K562 (cell line): ENCODE results near the gene FILIP1L. TPM values are rescaled to one million over a fixed set of nuclear protein-coding genes. Genes with fewer than 3 reads are reported as not detected.

ENCODE experiments used
- ATAC-seq: fragments of 200-7000 bp; cut with Tn5 transposase; 3 replicates; pipeline ENCODE4 v1.9.1; 2020; ENCODE audit warnings: moderate library complexity
- BruUV-seq: library from RNA; stranded (reverse); fragments of 400-500 nt; replicated peaks from 2 replicates; lab custom pipeline; 2021; lab: Mats Ljungman, UMichigan
- CTCF ChIA-PET: fragments of 300-600 bp; formaldehyde crosslinking; extraction: SDS; loops from one replicate; lab custom pipeline; 2021; ENCODE audit warnings: low intra/inter-chr PET ratio; lab: Yijun Ruan, JAX
- POLR2A ChIA-PET: fragments of 300-600, 350-650 bp; sonication (Branson Sonifier 250); formaldehyde crosslinking; extraction: SDS; loops from one replicate; lab custom pipeline; 2021; ENCODE audit warnings: antibody characterized with exemption, inconsistent platforms; lab: Yijun Ruan, JAX
- DNase-seq, 4 experiments: peaks; one replicate each; pipeline versions ENCODE4 v3.0.0 to v3.0.0-alpha.2; 2011 to 2018; ENCODE audit warnings: low spot score in 3 of 4, mixed read lengths in 3 of 4; ENCODE audit errors: extremely low read depth in 1 of 4
- FAIRE-seq: peaks from 2 replicates; lab custom pipeline; 2011; peaks lifted over from hg19 to GRCh38; lab: Jason Lieb, UNC
- H2AFZ ChIP-seq: 2 replicates; pipeline ENCODE4 v1.6.0; 2011; ENCODE audit warnings: low read depth, low read length, control low read depth, inconsistent platforms
- H3K27ac ChIP-seq: fragments of 200-600 bp; 3 replicates; pipeline ENCODE4 v1.8.0; 2011; ENCODE audit warnings: low read depth, mild to moderate bottlenecking, control low read depth, inconsistent platforms, low read length, moderate library complexity, mixed read lengths; ENCODE audit errors: extremely low read depth
- H3K27me3 ChIP-seq, 2 experiments: fragments of 300-600 bp in 1 of 2; 2 replicates in 1 of 2; 3 replicates in 1 of 2; pipeline versions ENCODE4 v1.6.0 to v1.8.0; 2011; ENCODE audit warnings: inconsistent platforms in 2 of 2, low read length in 2 of 2, mild to moderate bottlenecking in 1 of 2, mixed read lengths in 1 of 2, moderate library complexity in 1 of 2; ENCODE audit not compliant: control insufficient read depth in 2 of 2, insufficient read depth in 2 of 2
- H3K36me3 ChIP-seq: fragments of 300-600 bp; 3 replicates; pipeline ENCODE4 v1.8.0; 2011; ENCODE audit warnings: mild to moderate bottlenecking, low read length, inconsistent platforms; ENCODE audit not compliant: control insufficient read depth, insufficient read depth
- H3K4me1 ChIP-seq, 2 experiments: fragments of 200-600 bp in 1 of 2; replicated peaks in 1 of 2; 2 replicates in 1 of 2; 3 replicates in 1 of 2; pipeline versions ENCODE4 v1.5.1 to v1.8.0; 2011; ENCODE audit warnings: inconsistent platforms in 2 of 2, low read length in 2 of 2, mild to moderate bottlenecking in 1 of 2, mixed read lengths in 1 of 2, moderate library complexity in 1 of 2; ENCODE audit not compliant: control insufficient read depth in 2 of 2, insufficient read depth in 2 of 2
- H3K4me2 ChIP-seq: 2 replicates; pipeline ENCODE4 v1.6.1; 2011; ENCODE audit warnings: low read length, control low read depth, inconsistent platforms, mixed read lengths; ENCODE audit not compliant: insufficient read depth
- H3K4me3 ChIP-seq: fragments of 200-600 bp; sonication (generic), shearing (Covaris generic); 2 replicates; pipeline ENCODE4 v1.5.1; 2016; ENCODE audit warnings: control low read depth, inconsistent platforms
- H3K79me2 ChIP-seq: fragments of 200-600 bp; 3 replicates; pipeline ENCODE4 v1.8.0; 2011; ENCODE audit warnings: low read length, inconsistent platforms; ENCODE audit not compliant: control insufficient read depth, insufficient read depth
- H3K9ac ChIP-seq, 2 experiments: 2 replicates each; pipeline versions ENCODE4 v1.6.0 to v1.6.1; 2011; ENCODE audit warnings: low read depth in 2 of 2, low read length in 2 of 2, control low read depth in 1 of 2, inconsistent platforms in 1 of 2, mild to moderate bottlenecking in 1 of 2, mixed read lengths in 1 of 2; ENCODE audit not compliant: insufficient read depth in 1 of 2
- H3K9me1 ChIP-seq: one replicate; pipeline ENCODE4 v1.6.0; 2011; ENCODE audit warnings: inconsistent platforms, mild to moderate bottlenecking, low read length, moderate library complexity; ENCODE audit not compliant: control insufficient read depth, insufficient read depth
- H3K9me3 ChIP-seq: replicated peaks from 2 replicates; pipeline ENCODE4 v1.5.1; 2011; ENCODE audit warnings: low read depth, low read length, inconsistent platforms; ENCODE audit not compliant: control insufficient read depth, insufficient read depth
- H4K20me1 ChIP-seq: replicated peaks from 2 replicates; pipeline ENCODE4 v1.6.1; 2011; ENCODE audit warnings: low read length, inconsistent platforms, mixed read lengths; ENCODE audit not compliant: control insufficient read depth, insufficient read depth
- ARID3B ChIP-seq: fragments of 250-450 bp; sonication (Bioruptor Pico); IDR thresholded peaks from 2 replicates; pipeline ENCODE4 v1.4.0; 2020; ENCODE audit warnings: borderline replicate concordance
- HNRNPLL ChIP-seq: fragments of 200-400 bp; formaldehyde crosslinking; IDR thresholded peaks from 2 replicates; pipeline ENCODE4 v1.6.1; 2017; ENCODE audit warnings: low read length, low read depth, mild to moderate bottlenecking; ENCODE audit not compliant: poor library complexity, severe bottlenecking
- KLF1 ChIP-seq: fragments of 450-650 bp; IDR thresholded peaks from 2 replicates; pipeline ENCODE4 v1.6.1; 2016; ENCODE audit warnings: missing genetic modification characterization, missing compliant biosample characterization
- NFATC3 ChIP-seq: fragments of 450-650 bp; IDR thresholded peaks from 2 replicates; pipeline ENCODE4 v1.6.1; 2017; ENCODE audit warnings: mild to moderate bottlenecking
- NFYB ChIP-seq: IDR thresholded peaks from 2 replicates; pipeline ENCODE4 v1.6.1; 2011; ENCODE audit warnings: mild to moderate bottlenecking, moderate library complexity; ENCODE audit not compliant: insufficient read length; ENCODE audit errors: extremely low read depth
- PKNOX1 ChIP-seq: fragments of 450-650 bp; IDR thresholded peaks from 2 replicates; pipeline ENCODE4 v1.6.1; 2016
- RBM14 ChIP-seq: fragments of 200-400 bp; formaldehyde crosslinking; IDR thresholded peaks from 2 replicates; pipeline ENCODE4 v1.6.1; 2018; ENCODE audit warnings: low read depth, mild to moderate bottlenecking, low read length, moderate library complexity, borderline replicate concordance; ENCODE audit not compliant: insufficient read depth
- U2AF2 ChIP-seq: fragments of 200-400 bp; formaldehyde crosslinking; optimal IDR thresholded peaks from 2 replicates; pipeline ENCODE3; 2017; ENCODE audit warnings: low read depth, mild to moderate bottlenecking, low read length
- ZNF12 ChIP-seq: sonication (generic); formaldehyde crosslinking; IDR thresholded peaks from 2 replicates; pipeline ENCODE4 v1.4.0; 2020; ENCODE audit warnings: mild to moderate bottlenecking, missing genetic modification reagents
- ZNF124 ChIP-seq: sonication (generic); formaldehyde crosslinking; IDR thresholded peaks from 2 replicates; pipeline ENCODE4 v1.8.1; 2022; ENCODE audit warnings: missing genetic modification reagents
- ZNF165 ChIP-seq: fragments of 250-450 bp; sonication (Bioruptor Pico); IDR thresholded peaks from 2 replicates; pipeline ENCODE4 v1.4.0; 2020; ENCODE audit warnings: borderline replicate concordance
- ZNF512 ChIP-seq: IDR thresholded peaks from 2 replicates; pipeline ENCODE4 v1.6.1; 2016; ENCODE audit warnings: missing genetic modification characterization, missing compliant biosample characterization
- WGBS: fragments of 100-300 bp; shearing (Covaris generic); methylation state at CpG from one replicate; pipeline ENCODE4 v1.1.6; 2016; ENCODE audit warnings: low coverage, mixed read lengths; ENCODE audit not compliant: insufficient coverage; ENCODE audit errors: missing lambda C conversion rate; 5-methylcytosine and 5-hydroxymethylcytosine counted together
- in situ Hi-C: fragments of 300-500 bp; cut with MboI; formaldehyde crosslinking; loops from 4 replicates; pipeline ENCODE4 v1.15.0; 2018; ENCODE audit warnings: inconsistent platforms, mixed read lengths
- intact Hi-C: fragments of 100-400 bp; cut with micrococcal nuclease; formaldehyde crosslinking; loops from 2 replicates; pipeline ENCODE4 v1.14.2; 2022
- polyA plus RNA-seq, 8 experiments: library from polyadenylated mRNA; depleted of rRNA in 4 of 8; stranded (reverse) in 5 of 8; unstranded in 3 of 8; fragments of >200 nt; fragmentation: Nextera tagmentation in 2 of 8; fragmentation: Illumina TruSeq in 1 of 8; extraction: Ambion mirVana in 2 of 8; extraction: Trizol in 1 of 8; gene quantifications; 2 replicates each; pipeline versions ENCODE4 v1.2.1 to v1.2.3, GENCODE V29; 2011 to 2014; ENCODE audit warnings: inconsistent platforms in 1 of 8, missing spikeins in 1 of 8
- total RNA-seq, 7 experiments: library from RNA; depleted of rRNA in 6 of 7; stranded (reverse); fragments of >200 nt in 6 of 7; fragmentation: Illumina TruSeq in 2 of 7; extraction: Trizol in 2 of 7; gene quantifications; 2 replicates each; pipeline versions ENCODE4 v1.2.1 to v1.2.3, GENCODE V29; 2011 to 2021; ENCODE audit warnings: low replicate concordance in 1 of 7

The FILIP1L gene
- total and polyA plus RNA-seq, 9 of the 15 experiments (the other 6 are each of a cell fraction or from before 2014, with no cell fraction given): 0.50 to 2.1 (median 1.1) TPM

- DNase-seq (no peak), ATAC-seq (no peak), FAIRE-seq (no peak)
- H3K9me3 ChIP-seq: no peaks in the 10 kb centered on the region
- no peak overlapping the region for H3K9ac ChIP-seq
- no peaks in the 10 kb centered on the region for H3K27me3 ChIP-seq
- no TSS peak for BruUV-seq
- H3K9me1 ChIP-seq: no peaks in the 10 kb centered on the region
- H3K27ac ChIP-seq: no peak overlapping the region
- no peak overlapping the region for H3K4me3 ChIP-seq
- whole genome bisulfite sequencing: no CpG with 5 or more reads among the region's 1 CpG
- no peak overlapping the region for H2AFZ ChIP-seq
- H3K79me2 ChIP-seq: peaks cover 48% of the 10 kb centered on the region
- no peaks in the 10 kb centered on the region for H4K20me1 ChIP-seq
- H3K36me3 ChIP-seq: peaks cover 2% of the 10 kb centered on the region; the same call in 1 of the 3 replicates
- in situ Hi-C loops (no loop called here), intact Hi-C loops (no loop called here)
- CTCF ChIA-PET: no interaction called here
- H3K4me2 ChIP-seq: no peak overlapping the region
- POLR2A ChIA-PET: interaction anchor here (1.1 kb wide), 1 partner anchor 17 kb away, joined by 3 read pairs; no protein-coding TSS in a partner anchor
- H3K4me1 ChIP-seq: no peaks in the 10 kb centered on the region
- TF ChIP-seq HNRNPLL (no peak), ZNF124 (CRISPR knock-in tag) (no peak)
Observed at GRCh38 chr3:99854756-99855298, 259.5 kb downstream of the FILIP1L start.

- no peak for ATAC-seq
- in situ Hi-C loops (no loop called here), intact Hi-C loops (no loop called here)
- WGBS: 90% methylated on average over 1 of the region's 1 CpG
- FAIRE-seq: no peak
- H3K4me3 ChIP-seq: no peak overlapping the region
- peaks cover 2% of the 10 kb centered on the region; the same call in 1 of the 3 replicates for H3K36me3 ChIP-seq
- no peak overlapping the region for H3K9ac ChIP-seq
- no peaks in the 10 kb centered on the region for H3K4me1 ChIP-seq
- no TSS peak for BruUV-seq
- POLR2A ChIA-PET: no interaction called here
- no peak overlapping the region for H3K4me2 ChIP-seq
- H3K27me3 ChIP-seq: no peaks in the 10 kb centered on the region
- H3K9me3 ChIP-seq: no peaks in the 10 kb centered on the region
- H3K9me1 ChIP-seq: no peaks in the 10 kb centered on the region
- DNase-seq: no peak
- CTCF ChIA-PET: no interaction called here
- H4K20me1 ChIP-seq: 0 out of 2 replicates have a peak, but pooled peaks cover 4% of the 10 kb centered on the region
- no peak overlapping the region for H3K27ac ChIP-seq
- H2AFZ ChIP-seq: no peak overlapping the region
- peaks cover 55% of the 10 kb centered on the region for H3K79me2 ChIP-seq
- no peak for TF ChIP-seq U2AF2
- TF ChIP-seq ZNF512: no peak
- no peak for TF ChIP-seq NFYB
- no peak for TF ChIP-seq KLF1 (tag)
- no peak for TF ChIP-seq NFATC3
- TF ChIP-seq ARID3B (CRISPR knock-in tag): no peak
- no peak for TF ChIP-seq ZNF12 (CRISPR knock-in tag)
- TF ChIP-seq PKNOX1: no peak
- no peak for TF ChIP-seq ZNF165 (CRISPR knock-in tag)
- TF ChIP-seq RBM14: no peak
Observed at GRCh38 chr3:99852851-99853250, 261.4 kb downstream of the FILIP1L start.
